GM18861 (cell line): ENCODE data around the gene CBFB.
"Not testable (repeated sequence)": the region's sequence is repeated elsewhere in the genome, so short reads cannot be mapped to it uniquely, and the experiment has no call there.

Source experiments
- ATAC-seq: cut with Tn5 transposase; IDR thresholded peaks from one replicate; pipeline ENCODE4 v1.9.1; 2021; ENCODE audit not compliant: unreplicated experiment

The CBFB gene

DNA sequence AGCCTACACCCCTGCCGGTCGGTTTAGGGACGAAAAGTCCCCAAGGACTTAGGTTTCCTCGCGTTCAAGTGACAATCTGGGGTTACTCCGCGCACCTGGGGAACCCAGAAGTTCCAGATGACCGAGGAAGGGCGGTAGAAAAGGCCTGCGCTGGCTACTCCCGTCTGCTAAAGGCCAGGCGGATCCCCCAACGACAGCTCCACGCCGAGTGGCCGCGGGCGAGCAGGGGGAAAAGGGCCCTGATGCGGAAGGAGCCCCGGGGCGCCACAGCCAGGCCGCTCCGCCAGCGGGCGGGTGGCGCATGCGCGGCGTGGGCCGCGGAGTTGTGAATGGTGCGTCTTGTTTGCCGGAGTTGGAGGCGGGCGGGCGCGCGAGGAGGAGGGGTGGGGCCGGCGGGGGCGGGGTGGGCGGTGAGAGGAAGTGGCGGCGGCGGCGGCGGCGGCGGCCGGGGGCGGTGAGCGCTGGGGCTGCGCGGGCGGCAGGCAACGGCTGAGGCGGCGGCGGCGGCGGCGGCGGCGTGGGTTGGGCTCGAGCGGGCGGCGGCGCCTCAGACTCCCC lies at the start of gene CBFB:
Gene CBFB, plus strand, starts transcription at position 454 of the 558 bp plus-strand sequence. CDS start 259 bp downstream, outside the sequence.
- ATAC-seq = peak; percentile 72

GRCh38 chr16:66983033-66983432 lies 45.9 kb upstream of the CBFB start:
- ATAC-seq = no peak

DNA sequence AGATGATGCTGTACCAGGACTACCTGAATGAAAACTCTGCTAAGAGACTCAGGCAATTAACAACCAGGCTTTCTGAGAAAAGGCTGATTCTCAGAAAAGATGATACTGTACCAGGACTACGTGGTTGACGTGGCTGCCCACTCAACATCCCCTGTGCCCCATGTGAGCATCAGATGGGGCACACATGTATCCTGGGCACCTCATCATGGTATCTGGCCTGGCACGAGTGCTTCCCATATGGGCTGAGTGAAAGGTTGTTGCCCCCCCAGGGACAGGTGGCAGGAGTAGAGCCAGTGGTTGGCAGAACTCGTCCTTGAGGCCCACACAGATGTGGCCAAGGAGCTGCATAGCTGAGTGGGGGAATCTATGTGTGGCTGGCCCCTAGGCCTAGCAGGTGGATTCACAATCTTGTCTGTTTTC lies 44.0 kb upstream of the CBFB start:
- no peak for ATAC-seq

GRCh38 chr16:66986559-66986958 lies 42.4 kb upstream of the CBFB start:
- ATAC-seq = no peak

DNA sequence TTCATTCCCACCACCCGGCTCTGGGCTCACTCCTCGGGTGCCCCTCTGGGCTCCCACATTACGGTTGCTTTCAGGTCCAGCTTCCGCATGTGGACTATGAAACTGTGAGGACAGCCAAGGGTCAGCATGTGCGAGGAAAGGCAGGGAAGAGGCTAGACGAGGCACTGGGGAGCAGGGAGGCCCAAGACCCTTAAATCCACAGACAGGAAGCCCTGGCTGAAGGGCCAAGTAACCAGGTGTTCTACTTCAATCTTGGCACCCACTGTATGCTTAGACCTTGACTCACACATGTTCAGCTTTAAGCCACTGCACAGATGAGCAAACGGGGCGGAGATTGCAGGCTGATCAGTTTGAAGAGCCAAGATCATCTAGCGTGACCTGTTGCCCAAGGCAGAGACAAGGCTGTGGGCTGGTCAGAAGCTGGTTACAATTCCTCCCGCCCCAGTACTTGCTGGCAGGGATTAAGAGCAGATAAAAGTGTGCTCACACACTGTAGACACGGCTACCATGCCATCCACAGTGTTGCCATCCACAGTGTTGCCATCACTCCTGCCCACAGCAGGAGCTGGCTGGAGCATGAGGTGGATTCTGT lies 40.7 kb upstream of the CBFB start, which contains the start of gene CES4A:
Gene CES4A, plus strand, starts transcription at position 393 of the 592 bp plus-strand sequence. Its CDS starts 184 bp downstream, at position 577.
- no peak for ATAC-seq

DNA sequence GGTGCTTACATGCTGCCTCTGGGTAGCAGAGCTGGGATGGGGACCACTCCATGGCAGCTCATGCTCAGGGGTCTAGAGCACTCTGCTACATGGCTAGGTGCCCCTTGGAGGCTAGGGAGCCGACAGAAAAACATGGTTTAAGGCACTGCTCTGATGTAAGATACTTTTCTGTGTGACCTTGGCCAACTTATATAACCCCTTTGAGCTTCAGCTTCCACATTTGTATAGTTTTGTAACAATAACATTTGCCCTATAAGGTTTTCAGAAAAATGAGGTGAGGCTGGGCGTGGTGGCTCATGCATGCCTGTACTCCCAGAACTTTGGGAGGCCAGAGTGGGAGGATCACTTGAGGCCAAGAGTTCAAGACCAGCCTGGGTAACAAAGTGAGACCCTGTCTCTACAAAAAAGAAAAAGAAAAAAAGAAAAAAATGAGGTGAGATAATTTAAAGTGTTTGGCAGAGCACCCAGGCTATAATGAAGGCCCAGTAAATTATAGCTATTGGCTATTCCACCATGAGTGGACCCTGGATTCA lies 37.3 kb upstream of the CBFB start:
- ATAC-seq = no peak

DNA sequence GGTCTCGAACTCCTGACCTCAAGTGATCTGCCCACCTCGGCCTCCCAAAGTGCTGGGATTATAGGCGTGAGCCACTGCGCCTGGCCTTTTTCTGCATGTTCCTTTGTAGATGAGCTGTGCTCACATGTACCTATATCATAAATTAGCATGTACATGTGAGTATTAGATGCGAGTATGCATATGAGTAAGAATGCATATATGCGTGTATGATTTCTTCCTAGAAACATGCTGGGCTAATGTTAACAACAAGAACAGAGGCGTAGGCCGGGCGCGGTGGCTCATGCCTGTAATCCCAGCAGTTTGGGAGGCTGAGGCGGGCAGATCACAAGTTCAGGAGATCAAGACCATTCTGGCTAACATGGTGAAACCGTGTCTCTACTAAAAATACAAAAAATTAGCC lies 35.4 kb upstream of the CBFB start:
- not testable (repeated sequence) for ATAC-seq

DNA sequence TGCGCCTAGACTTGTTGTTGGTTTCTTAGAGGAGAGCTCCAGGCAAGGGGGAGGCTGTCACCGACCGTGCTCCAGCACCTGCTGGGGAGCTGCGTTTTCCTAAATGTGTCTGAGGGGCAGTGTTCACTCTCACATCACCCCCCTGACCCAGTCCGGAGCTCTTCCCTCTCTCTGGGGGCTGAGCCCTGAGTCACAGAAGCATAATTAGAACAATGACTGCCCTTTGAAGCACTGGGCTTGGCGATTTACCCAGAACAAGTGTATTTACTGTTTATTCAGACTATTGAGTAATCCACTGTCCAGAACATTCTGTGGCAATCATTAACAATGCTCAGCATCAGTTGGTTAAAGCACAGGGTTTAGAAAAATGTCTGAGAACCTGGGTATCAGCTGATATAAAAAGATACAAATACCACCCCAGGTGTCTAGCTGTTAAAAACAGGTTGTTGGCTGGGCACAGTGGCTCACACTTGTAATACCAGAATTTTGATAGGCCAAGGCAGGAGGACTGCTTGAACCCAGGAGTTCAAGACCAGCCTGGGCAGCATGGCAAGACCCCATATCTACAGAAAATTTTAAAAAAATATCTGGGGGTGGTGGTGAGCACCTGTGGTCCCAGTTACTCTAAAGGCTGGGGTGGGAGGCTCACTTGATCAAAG lies 32.5 kb upstream of the CBFB start:
- no peak for ATAC-seq

GRCh38 chr16:66996983-66997358 lies 32.0 kb upstream of the CBFB start:
- ATAC-seq = no peak

- ATAC-seq = no peak
Measured at GRCh38 chr16:67000384-67001351, 28.3 kb upstream of the CBFB start.

GRCh38 chr16:67001726-67002125 lies 27.2 kb upstream of the CBFB start:
- no peak for ATAC-seq

GRCh38 chr16:67006930-67007658 lies 21.9 kb upstream of the CBFB start:
- no peak for ATAC-seq

DNA sequence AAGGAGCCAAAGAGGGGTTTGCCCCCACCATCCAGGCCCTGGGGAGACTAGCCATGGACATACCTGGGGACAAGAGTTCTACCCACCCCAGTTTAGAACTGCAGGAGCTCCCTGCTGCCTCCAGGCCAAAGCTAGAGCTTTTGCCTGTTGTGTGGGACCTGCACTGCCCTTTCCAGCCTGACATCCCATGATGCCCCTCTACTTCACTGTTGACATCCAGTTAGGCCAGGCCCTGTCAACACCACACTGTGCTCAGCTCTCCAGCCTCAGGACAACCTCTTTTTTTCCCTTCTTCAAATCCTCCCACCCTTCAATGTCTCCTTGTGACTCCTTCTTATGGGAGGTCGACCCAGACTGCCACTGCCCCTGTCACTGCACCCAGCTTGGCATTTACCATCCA lies 19.8 kb upstream of the CBFB start:
- no peak for ATAC-seq

GRCh38 chr16:67011274-67011673 lies 17.7 kb upstream of the CBFB start:
- ATAC-seq = no peak

- ATAC-seq = no peak
Measured at GRCh38 chr16:67013233-67013822, 15.6 kb upstream of the CBFB start.

- ATAC-seq = no peak
Measured at GRCh38 chr16:67013823-67014633, 14.9 kb upstream of the CBFB start.

DNA sequence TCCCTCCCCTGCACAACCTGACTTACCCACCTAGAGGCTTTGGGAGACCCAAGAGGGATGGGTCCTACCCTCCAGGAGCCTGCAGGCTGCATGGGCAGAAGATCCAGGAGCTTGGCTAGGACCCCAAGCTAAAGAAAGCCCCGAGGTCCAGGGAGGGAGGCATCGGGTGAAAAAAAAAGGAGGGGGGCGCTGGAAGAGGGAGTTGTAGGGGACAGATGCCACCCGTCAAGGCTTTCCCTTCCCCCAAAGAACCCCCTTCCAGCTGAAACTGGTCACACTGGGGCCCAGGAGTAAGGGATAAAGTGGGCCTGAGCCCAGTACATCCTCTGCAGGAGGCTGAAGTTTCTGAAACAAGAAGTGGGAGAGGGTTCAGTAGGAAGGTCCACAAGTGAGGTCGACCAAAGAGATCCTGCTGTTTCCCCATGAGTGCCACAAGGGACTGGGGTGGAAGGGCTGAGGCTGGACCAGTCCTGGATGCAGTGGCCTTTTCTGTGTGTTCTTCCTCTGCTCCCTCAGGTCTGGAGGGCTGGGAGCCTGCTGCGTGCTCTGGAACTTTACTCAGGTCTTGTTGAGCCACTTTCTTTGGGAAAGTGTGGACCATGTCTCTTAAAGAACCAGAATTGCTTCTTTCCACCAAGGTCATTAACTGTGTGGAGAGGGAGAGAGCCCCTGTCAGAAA lies 14.2 kb upstream of the CBFB start:
- ATAC-seq = no peak

GRCh38 chr16:67015313-67015731 lies 13.6 kb upstream of the CBFB start:
- ATAC-seq = no peak

GRCh38 chr16:67016143-67016542 lies 12.8 kb upstream of the CBFB start:
- ATAC-seq = no peak
